ENCODE measurements around the gene TARBP2.
A peak's percentile ranks its signal among the peaks of the same experiment; 100 is the strongest.

Gene TARBP2, protein sequence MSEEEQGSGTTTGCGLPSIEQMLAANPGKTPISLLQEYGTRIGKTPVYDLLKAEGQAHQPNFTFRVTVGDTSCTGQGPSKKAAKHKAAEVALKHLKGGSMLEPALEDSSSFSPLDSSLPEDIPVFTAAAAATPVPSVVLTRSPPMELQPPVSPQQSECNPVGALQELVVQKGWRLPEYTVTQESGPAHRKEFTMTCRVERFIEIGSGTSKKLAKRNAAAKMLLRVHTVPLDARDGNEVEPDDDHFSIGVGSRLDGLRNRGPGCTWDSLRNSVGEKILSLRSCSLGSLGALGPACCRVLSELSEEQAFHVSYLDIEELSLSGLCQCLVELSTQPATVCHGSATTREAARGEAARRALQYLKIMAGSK

DNA sequence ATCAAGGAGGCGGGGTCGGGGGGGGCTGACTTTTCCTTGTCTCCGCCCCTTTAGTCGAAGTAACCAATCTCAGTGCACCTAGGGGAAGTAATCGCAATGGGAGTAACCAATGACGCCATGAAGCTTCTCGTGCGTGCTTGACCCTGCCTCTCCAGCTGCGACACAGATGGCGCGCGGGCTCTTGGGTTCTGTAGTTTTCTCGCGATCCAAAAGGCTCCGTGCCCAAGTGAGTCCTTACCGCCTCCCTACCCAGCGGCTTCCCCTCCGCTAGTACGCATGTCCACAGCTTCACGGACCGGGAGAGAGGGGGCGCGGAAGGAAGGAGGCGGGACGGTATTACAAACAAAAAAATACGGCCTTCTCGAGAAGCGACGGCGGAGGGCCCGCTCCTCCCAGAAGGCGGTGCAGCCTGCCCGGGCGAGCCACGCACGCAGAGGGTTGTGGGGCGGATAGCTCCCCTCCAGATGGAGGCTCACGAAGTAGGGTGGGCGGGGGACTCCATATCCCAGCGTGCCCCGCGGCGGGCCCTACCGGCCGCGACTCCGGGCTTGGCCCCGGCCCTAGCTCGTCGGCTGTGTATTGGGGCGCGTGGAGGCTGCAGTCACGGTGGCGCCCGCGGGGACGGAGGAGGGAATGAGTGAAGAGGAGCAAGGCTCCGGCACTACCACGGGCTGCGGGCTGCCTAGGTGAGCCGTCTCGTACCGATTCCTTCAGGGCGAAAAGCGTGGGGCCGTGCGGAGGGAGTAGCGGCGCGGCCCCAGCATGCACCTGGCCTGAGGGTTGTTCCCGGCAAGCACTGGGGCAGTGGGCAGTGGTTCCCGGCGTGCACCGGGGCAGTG lies at the start of gene TARBP2:
Gene TARBP2 (plus strand): TSS at position 508 of the 839 bp plus-strand sequence. CDS start 126 bp downstream, at position 634.
- DNase-seq: peak; percentile 100

DNA sequence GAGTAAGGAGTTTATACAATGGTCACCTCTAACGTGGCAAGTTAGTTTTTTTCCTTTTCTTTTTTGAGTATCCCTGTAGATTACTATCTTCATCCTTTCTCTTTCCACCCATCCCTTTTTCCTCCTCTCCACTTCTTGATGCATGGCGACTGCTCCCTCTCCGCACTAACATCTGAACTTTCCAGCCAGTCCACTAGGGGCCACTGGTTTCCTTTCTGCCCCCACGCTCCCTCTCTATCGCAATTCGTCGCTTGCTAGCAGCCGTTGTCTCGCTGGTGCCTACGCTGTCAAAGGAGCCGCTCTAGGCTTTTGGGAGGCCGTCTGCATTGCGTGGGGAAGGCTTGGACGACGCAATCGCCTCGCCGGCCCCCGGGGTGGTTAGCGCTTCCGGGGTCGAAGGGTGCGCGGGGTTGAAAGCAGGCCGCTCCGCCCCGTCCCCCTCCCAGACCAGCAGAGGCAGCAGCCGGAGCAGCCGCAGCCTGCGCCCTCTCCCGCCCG lies 49.4 kb upstream of the TARBP2 start, which contains the start of gene PCBP2:
Gene PCBP2 (plus strand): TSS at position 442 of the 498 bp plus-strand sequence. CDS start 2,699 bp downstream, outside the sequence.
- peak; percentile 99 for DNase-seq

DNA sequence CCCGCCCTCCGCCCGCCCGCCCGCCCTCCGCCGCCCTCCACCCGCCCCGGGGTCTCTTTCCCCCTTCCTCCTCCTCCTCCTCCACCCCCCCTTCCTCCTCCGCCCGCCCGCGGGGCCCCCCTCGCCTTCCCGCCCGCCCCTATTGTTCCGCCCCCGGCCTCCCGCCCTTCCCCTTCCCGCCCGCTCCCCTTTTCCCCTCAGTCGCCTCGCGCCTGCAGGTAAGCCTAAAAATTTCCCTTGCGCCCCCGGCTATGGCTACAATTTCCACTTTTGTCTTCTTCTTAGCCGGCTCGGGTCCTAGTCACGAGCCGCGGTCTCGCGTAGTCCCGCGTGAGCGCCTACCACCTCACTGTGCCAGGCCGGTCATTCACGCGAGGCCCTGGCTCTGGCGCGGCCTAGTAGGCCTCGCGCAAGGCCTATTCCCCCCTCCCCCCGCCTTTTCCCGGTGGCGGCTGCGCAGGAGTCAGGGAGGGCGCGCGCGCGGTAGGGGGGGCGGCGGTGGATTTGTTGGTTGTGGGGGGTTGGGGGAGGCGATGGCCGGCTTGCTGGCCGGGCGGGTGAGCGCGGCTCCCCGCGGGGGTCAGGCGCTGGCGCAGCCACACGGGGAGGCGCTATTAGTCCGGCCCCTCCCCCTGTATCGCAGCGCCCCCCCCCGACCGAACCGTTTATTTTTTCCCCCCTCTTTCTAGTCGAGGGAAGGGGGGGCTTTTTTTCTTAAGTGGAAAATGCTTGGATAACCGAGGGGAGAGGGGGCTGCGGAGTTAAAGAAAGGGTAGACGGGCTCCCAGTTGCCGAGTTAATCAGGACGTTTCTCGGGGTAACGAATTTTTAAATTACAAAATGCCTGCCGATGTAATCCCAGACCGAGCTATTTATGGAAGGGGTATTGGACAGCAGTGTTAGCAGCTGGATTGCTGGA lies 48.7 kb upstream of the TARBP2 start:
- DNase-seq: peak; percentile 78

DNA sequence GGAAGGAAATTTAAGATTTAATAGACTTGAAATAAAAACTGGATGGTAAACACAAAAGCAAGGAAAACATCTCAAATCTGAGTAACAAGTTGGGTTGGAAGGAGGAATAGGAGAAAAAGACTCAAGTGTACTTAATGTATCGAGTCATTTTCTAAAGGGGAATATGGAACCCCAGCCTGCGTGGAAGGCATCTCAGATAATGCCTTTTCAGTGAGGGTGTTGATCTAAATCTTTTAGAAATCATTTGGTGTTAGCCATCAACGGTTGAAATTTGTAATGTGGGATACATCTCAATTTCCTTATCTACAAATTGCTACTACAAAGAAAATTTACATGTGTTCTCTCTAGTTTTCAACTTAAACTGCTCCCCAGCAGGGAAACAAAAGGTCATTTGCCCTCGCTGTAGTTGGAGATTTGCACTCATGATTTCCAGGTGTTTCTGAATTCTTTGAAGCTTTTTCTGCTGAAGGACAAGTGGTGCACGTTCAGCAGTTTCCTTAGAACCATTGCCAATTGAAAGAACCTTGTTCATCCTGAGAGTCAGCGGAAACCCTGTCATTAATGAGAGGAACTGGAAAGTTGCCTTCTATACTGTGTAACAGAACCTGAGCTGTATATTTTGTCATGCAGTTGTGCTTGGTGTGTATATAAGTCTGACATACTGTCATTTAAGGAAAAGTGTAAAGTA lies 47.0 kb upstream of the TARBP2 start:
- DNase-seq: no peak

DNA sequence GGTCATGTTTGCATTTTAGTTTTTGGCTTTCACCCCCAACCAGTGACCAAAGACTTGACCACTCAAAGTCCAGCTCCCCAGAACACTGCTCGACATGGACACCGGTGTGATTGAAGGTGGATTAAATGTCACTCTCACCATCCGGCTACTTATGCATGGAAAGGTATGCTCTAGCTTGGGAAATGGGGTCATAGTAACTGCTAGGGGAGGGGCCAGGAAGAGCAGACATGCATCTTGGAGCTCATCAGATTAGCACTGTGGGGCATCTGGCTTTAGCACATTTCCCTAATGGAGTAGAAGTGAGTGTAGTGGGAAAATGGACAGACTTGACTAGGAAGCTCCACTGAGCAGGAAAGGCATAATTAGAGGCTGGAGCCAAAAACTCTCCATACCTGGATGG lies 46.4 kb upstream of the TARBP2 start:
- no peak for DNase-seq

DNA sequence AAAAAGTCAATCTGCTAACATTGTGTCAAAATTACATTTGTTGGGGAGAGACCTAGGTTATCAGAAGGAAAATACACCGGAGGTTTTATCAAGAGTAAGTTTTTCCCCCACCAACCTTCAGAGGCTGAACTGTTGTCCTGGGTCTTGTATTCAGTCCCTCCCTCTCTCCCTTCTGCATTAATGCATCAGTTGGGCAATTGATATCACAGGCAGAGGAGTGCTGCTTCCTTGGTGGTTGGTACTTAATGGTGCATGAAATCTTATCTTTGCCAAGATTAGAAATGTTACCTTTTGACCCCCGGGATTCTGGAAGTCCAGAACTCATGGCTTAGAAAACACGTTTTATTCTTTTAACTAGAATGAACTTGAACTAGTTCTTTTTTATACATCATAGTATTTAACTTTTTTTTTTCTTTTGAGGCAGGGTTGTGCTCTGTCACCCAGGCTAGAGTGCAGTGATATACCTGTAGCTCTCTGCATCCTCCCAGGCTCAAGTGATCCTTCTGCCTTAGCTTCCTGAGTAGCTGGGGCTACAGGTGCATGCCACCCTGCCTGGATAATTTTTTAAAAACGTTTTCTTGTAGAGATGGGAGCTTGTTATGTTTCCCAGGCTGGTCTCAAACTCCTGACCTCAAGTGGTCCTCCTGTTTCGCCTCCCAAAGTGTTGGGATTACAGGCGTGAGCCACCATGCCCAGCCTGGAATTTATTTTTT lies 44.3 kb upstream of the TARBP2 start:
- no peak for DNase-seq

DNA sequence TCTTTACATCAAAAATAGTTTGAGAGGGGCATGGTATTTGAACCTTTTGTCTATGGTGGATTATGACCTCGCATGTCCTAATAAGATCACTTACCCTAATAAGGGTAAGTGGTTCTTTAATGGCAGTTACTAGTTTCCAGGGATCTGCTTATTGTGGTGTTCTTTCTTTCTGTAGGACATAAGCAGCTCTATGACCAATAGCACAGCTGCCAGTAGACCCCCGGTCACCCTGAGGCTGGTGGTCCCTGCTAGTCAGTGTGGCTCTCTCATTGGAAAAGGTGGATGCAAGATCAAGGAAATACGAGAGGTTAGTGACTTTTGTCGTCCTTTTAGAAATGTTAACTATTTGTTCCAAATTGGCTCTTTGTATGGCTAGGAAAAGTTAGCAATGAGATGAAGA lies 42.0 kb upstream of the TARBP2 start:
- no peak for DNase-seq

DNA sequence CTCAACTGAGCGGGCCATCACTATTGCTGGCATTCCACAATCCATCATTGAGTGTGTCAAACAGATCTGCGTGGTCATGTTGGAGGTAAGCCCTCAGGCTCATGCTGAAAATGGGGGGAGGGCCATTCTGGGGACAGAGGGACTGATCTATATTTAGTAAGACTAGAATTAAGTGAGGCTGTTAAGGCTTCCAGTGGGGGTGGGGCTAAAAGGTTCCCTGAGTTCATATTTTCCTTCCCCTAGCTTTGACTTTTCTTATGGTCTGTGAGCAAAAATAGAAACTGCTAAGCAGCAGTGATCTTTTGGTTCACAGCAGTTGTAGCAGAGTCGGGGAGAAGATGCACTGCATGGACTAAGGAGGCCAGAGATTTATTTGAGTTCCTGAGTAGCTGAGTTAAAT lies 40.0 kb upstream of the TARBP2 start:
- no peak for DNase-seq

DNA sequence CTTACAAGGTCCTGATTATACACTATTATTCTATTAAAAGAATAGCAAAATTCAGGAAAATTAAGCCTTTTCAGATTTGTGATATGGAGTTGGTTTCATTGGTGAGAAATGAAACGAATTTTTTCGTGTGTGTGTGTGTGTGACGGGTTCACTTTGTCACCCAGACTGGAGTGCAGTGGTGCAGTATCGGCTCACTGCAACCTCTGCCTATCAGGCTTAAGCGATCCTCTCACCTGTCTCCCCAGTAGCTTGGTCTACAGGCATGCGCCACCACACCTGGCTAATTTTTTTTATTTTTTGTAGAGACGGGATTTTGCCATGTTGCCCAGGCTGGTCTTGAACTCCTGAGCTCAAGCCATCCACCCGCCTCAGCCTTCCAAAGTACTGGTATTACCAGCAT lies 39.5 kb upstream of the TARBP2 start:
- DNase-seq: no peak

DNA sequence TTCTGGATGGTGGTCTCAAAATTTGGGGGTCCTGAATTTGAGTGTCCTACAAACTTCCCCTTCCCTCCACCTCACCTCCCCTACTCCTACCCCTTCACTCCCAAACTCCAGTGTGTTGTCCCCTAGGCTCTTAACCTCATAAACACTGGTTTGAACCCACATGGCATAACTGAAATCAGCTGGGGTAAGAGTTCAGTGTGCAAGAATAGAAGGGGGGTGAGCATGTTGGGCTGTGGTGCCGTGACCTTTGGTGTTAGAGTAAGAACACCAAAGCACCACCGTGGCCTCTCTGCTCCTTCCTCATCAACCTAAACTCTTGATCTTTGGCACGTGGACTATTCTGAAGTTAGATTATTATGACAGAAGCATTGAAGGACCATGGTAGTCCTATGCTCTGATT lies 38.1 kb upstream of the TARBP2 start:
- no peak for DNase-seq

DNA sequence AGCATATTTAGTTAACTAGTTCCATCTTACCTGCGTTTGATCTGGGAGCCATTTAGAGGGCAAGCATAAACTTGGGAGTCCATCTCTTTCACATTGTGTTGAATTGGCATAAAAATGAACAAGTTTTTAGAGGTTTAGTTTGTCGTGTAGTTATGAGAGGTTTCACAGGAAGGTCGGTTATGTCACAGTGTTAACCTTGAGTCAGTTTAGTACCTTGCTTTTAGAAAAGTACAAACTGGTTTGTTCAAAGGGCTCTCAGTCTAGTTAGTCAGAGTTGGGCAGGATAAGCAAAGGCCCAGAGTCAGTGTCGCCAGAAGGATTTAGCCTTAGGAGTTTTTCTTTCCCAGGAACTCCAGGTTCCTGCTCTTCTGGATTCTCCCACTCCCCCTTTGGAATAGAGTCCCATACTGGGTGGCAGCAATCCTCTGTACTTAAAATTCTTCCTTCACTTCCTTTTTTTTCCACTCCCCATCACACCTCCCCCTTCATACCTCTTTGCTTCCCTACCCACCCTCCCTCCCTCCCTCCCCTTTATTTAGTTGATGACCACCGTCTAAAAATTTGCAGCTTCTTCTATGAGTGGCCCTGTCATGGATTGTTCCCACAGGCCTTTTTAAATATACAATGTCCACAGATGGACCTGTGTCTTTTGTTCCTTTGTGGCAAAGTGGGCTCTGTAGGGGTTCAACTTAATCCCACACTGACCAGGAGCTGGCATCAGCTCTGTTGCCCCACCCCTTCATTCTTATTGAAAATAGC lies 37.1 kb upstream of the TARBP2 start:
- no peak for DNase-seq

DNA sequence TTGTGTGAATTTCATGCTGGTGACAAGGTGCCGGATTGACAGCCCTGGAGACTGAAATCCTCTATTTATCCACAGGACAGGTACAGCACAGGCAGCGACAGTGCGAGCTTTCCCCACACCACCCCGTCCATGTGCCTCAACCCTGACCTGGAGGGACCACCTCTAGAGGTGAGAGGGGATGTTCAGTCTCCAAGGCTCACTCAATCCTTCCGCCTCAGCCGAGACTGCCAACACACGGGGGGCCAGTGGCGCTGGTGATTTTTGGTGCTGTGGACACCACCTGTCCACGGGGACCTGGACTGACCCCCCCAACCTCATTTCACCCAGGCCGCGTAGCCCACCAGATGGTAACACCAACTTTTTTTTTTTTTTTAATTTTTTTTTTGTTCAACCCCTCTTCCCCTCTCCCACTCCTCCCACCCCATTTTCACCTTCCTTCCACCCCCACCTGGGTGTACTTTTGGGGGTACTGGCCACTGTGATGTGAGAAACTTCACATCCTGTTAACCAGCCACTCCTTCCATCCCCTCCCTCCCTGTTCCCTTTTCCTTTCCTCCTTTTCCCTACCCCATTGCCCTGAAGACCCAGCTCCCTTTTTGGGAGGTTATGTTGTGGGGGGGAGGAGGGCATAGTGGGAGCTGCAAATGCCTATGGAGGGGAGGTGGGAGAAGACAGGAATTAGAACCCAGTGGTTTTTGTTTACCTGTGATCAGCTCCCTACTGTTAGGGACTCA lies 36.2 kb upstream of the TARBP2 start:
- DNase-seq: no peak

DNA sequence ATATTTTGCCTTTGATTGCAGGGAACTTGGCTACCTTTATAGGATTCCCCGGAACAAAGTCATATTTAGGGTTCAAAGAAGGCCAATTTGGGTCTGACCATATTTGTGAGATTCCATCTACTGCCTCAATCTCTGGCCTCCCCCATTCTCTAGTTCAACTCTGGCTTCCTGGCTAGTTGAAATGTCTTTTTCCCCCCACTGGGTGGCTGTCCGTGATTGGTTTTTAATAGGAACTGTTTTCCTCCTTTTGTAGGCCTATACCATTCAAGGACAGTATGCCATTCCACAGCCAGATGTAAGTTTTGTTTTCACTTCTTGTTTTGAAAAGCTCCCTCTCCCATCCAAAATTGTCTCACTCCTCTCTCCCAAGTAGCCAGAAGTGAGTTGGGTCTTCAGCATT lies 35.4 kb upstream of the TARBP2 start:
- no peak for DNase-seq

DNA sequence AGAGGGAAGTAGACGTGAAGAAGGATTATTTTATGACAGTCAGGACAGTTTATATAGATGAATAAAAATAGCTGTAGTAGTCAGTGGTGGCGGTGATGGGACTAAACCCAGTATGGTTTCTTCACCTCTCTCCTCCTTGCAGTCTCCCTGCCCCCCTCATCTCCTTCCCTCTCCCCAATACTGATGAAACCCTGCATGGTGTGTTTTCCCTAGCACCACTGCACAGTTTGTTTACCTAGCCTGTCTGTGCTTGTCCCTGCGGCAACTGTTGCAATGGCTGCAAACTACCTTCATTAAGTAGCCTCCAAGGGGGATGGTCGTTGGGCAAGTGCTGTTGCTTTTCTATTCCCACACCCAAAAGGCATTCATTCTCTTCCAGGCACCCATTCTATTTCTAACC lies 34.4 kb upstream of the TARBP2 start:
- no peak for DNase-seq

DNA sequence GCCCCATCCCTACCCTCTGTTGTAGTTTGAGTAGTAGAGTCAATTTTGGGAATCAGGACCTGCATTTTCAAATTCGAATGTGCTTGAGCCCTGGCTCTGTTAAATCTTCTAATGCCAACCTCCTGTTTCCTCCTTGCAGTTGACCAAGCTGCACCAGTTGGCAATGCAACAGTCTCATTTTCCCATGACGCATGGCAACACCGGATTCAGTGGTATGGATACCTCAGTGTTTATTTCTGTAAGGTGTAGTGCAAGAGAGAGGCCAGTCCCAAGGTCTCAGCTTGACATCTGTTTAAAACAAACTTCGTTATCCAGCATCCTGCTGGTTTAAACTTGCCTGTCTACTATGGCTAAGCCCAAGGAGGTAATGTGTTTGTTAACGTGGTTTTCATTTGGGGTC lies 34.0 kb upstream of the TARBP2 start:
- DNase-seq: no peak

DNA sequence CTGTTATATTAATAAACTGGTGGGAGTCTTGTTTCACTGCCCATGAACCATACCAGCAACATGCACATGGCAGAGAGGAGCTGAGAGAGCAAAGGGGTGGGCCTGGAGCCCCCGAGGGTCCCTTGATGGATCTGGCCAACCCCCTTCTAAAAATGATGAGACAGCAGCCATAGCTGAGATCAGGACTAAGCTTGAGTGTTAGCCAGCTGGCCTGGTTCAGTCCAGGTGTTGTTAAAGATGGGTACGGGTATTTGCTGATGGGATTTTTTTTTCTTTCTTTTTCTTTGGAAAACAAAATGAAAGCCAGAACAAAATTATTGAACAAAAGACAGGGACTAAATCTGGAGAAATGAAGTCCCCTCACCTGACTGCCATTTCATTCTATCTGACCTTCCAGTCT lies 33.2 kb upstream of the TARBP2 start:
- no peak for DNase-seq

DNA sequence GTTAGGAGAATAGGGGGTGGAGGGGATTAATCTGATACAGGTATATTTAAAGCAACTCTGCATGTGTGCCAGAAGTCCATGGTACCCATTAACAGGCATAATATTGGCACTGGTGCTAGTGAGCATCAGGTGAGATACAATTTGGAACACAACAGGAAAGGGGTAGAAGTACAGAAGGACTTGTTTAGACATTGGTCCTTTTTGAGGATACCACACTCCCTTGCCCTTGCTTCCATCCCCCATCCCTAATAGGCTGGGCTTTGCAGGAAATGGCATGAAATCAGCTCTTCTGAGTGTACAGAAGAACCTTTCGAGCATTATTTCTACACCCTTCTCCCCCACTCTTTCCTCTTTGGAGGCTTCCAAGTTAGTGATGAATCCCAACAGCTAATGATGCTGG lies 32.8 kb upstream of the TARBP2 start:
- no peak for DNase-seq

DNA sequence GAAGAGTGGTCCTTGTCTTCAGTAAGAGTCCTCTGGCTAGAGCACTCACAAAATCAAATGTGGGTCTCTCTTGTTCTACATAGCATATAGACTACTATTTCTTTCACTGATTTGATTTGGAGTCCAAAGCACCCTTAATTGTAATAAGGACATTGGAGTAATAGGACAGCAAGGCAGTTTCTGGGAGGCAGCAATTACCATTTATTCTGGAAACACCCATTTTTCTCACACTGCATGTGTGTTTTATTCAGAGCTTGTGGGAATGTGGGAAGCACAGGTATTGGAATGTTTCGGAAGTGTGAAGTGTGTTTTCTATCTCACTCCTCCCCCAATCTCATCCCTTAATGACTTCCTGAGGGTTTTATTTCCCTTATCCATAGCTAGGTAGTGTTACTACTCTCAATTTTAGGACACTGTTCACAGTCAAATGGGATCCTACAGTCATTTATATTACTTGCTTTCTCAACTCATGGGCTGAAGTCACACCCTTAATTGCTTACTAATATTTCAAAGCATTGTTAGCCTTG lies 29.0 kb upstream of the TARBP2 start:
- DNase-seq: no peak

DNA sequence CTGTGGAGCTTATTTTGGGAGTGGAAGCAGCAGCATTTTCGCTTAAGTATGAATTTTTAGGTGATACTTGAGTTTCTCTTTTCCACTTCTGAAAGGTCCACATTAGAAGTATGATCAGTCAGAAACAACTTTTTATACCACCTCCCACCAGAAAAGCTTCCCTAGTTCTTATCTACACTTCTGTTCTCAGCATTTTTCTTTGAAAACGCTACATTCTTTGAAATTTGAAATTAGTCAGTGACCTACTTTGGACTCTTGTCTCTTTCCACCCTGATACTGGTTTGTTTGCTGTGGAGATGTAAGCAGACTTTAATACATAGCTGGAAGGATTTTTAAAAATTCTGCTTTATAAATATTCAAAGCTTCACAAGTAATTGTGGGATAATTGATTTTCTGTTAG lies 27.0 kb upstream of the TARBP2 start:
- DNase-seq: no peak

DNA sequence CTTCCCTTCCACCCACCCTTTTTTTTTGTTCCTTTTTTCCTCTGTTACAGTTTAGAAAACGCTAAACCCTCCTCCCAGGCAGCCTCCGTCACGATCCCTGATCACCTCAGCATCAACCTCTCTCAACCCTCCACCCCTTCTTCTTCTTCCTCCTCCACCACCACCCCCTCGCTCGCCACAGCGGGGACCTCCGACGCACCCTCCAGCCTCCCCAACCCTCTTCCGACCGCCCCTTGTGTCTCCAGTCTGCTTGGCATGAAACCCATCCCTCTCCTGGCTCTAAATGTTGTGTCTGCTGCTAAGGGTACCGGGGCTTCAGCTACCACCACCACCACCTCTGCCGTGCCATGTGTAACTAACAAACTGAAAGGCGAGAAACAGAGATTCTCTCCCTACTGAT lies 26.3 kb upstream of the TARBP2 start:
- no peak for DNase-seq

Measured in hematopoietic multipotent progenitor cell treated with erythropoietin and hydrocortisone succinate and interleukin-3 and kit ligand, for 8 days (in vitro differentiated cells).